NCI-H345 (cell line): ENCODE data around the gene IZUMO4.
"Not testable (repeated sequence)": the region's sequence is repeated elsewhere in the genome, so short reads cannot be mapped to it uniquely, and the experiment has no call there.

Experiments
- DNase-seq: peaks from one replicate; lab custom pipeline; 2025; lab: John Stamatoyannopoulos, UW

IZUMO4 gene

DNA sequence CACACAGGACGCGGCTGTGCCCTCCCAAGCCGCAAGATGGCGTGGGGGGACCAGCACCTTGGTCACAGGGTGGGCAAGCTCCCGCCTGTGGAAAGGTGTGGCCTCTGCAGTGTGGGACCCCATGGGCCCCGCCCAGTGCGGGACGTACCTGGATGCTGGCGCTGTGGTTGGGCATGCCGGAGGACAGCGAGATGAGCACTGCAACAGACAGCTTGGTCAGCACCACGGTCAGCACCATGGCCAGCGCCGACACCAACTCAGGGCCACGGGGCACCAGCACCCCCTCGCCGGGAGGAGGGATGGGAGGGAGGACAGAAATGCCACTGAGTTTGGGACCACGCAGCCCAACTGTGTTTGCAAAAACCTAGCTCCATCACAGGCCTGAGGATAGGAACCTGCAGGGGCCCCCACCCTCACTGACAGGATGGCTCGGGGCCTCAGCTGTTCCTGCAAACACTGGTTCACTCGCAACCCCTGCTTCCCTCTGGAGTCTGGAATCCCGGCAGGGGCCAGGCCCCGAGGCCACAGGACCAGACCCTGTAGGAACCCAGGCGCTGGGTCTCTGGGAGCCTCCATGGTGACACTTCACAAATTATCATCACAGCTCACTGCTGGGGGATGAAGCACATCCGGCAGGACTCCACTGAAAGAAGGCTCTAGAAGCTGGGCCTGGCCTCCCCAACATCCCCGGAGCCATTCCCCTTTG lies 27.1 kb downstream of the IZUMO4 start:
- no peak for DNase-seq

DNA sequence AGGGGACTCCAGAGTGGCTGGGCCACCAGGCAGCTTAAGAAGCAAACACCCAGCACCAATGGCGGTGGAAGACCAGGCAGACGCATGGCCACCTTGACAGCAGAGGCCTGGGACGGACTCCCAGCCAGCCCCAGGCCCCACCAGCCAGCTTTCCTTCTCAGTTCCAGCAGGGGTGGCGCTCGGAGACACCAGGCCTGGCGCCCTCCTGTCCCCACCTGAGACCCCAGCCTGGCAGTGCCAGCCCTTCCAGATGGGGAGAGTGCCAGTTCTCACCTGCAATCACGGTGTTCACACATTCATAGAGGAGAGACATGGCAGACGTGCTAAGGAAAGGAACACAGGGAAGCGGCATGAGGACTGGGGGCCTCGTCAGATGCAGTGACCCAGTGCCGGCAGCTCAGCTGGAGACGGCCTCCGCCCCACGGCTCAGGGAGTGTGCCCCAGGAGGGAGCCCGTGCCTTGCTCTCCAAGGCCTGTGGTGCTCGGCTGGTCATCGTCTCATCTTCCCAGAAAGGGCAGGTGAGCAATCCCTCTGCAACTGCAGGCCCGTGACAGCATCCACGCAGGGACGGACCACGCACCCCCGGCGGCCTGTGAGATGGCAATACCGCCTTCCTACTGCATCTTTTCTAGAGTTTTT lies 30.3 kb downstream of the IZUMO4 start:
- DNase-seq = no peak

DNA sequence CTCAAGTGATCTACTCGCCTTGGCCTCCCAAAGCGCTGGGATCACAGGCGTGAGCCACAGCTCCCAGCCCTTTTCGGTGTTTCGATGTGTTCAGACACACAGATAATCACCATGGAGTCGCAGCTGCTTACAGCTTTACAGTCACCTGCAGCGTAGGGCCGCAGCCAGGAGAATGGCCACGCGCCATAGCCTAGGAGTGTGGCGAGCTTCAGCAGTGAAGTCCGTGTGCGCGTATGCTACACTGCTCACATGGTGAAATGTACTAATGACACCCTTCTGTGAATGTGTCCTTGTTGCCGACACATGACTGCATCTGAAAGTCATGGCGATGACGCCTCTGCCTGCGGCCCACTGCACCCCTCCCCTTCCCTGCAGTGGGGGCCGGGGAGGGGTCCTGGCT lies 31.0 kb downstream of the IZUMO4 start:
- peak; percentile 24 for DNase-seq

DNA sequence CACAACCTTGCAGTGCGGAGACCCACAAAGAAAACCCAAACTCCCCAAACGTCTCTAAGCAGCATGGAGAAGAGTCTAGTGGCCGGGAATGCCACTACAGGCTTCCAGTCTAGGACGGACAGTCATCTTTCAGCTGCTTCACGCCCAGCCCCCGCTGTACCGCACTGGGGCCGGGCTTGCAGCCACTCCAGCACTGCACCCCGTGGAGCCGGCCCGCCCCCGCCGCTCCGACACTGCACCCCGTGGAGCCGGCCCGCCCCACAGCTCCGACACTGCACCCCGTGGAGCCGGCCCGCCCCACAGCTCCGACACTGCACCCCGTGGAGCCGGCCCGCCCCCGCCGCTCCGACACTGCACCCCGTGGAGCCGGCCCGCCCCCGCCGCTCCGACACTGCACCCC lies 31.5 kb downstream of the IZUMO4 start:
- DNase-seq = peak; percentile 70

DNA sequence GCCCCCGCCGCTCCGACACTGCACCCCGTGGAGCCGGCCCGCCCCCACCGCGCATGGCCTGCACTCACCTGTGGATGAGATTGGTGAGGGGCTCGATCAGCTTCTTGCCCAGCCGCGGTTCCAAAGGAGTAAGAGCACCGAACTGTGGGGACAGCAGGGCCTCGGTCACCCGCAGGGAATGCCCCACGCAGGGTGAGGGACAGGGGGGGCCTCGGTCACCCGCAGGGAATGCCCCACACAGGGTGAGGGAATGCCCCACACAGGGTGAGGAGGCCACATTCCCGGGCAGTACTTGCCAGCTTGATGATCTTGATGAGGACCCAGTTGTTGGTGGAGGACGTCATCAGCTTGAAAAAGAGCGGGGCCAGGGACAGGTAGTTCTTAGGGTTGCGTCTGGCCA lies 32.3 kb downstream of the IZUMO4 start:
- peak; percentile 12 for DNase-seq

DNA sequence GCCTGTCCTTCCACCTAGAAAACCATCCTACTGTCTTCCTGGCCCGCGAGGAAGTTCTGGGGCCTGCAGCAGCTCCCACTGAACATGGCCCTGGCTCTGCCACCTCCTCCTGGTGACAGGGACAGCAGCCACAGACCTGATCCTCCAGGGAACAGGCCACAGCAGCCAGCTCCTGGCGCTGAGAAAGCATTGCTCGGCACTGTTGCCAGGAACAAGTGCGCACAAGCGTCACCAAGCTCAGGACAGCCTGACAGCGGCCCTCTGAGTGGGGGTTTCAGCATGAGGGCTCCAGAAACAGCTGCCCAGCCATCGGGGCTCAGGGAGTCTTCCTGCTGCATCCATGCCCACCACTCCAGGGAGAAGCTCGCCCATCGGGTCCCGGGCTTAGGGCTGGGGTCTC lies 32.8 kb downstream of the IZUMO4 start:
- DNase-seq = no peak

DNA sequence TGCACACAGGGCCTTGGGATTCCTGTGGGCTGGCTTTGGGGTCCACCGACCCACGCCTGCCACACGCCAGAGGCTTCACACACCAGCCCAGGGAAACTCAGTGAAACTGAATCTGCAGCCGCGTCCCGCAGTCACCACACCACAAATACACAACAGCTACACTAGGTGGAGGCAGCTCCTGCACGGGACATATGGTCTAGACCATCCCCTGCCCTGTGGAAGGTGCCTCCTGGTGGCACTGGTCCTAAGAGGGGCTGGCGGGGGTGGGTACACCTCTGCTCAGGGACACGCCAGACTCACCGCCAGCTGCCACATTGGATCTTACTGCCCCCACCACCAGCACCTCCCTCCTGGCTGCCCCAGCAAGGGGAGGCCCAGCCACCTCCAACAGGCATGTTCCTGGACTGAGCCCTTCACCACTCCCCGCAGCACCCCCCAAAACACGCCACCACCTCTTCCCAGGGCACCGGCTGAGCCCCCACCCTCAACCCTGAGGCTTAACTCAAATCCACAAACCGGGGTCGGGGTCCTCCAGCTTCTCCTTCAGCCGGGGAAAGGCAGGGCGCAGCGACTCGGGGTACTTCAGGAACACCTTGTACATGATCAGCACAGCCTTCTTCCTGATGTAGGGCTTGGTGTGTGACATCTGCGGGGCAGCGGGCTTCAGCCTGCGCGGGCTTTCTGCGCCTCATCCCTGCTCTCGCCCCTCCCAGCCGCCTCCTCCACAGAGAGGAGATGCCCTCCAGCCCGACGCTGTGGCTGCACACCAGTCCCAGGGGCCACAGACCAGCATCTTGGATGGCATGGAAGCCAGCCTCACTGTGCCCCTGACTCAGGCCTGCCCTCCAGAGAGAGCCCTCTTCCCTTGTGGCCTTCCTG lies 33.4 kb downstream of the IZUMO4 start:
- no peak for DNase-seq

DNA sequence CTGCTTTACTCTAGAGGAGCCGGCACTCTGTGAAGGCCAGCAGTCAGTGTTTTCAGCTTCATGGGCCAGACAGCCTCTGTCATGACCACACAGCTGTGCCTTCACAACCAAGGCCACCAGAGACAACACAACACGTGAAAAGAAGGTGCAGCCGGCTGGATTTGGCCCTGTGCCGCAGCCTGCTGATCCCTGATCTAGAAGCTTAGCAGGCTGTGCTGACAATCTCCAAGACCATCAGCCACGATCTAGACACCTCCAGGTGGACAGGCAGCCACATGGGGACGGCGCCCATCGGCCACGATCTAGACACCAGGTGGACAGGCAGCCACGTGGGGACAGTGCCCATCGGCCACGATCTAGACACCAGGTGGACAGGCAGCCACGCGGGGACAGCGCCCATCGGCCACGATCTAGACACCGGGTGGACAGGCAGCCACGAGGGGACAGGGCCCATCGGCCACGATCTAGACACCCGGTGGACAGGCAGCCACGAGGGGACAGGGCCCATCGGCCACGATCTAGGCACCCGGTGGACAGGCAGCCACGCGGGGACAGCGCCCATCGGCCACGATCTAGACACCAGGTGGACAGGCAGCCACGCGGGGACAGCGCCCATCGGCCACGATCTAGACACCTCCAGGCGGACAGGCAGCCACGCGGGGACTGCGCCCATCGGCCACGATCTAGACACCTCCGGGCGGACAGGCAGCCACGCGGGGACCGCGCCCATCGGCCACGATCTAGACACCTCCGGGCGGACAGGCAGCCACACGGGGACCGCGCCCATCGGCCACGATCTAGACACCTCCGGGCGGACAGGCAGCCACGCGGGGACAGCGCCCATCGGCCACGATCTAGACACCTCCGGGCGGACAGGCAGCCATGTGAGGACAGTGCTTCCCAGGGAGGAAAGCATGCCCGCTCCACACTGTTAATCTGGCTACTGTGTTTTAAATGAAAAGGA lies 34.6 kb downstream of the IZUMO4 start:
- DNase-seq = not testable (repeated sequence)

DNA sequence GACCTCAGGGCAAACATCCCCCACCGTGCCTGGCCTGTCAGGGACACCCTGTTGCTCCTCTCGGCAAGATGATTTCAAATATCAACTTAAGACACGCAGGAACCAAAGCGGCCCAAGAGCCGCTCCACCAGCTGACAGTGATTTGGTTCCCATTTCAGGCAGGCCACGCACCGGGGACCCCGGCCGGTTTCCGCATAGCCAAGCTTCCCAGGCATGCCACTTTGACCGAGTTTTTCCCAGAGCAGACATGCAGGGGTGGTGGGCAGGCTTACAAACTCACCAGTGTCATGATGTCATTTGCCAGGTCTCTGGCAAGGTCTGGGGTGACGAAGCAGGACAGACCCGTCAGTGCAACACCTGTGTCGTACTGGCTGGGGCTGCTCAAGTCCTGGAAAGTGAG lies 35.5 kb downstream of the IZUMO4 start:
- no peak for DNase-seq

DNA sequence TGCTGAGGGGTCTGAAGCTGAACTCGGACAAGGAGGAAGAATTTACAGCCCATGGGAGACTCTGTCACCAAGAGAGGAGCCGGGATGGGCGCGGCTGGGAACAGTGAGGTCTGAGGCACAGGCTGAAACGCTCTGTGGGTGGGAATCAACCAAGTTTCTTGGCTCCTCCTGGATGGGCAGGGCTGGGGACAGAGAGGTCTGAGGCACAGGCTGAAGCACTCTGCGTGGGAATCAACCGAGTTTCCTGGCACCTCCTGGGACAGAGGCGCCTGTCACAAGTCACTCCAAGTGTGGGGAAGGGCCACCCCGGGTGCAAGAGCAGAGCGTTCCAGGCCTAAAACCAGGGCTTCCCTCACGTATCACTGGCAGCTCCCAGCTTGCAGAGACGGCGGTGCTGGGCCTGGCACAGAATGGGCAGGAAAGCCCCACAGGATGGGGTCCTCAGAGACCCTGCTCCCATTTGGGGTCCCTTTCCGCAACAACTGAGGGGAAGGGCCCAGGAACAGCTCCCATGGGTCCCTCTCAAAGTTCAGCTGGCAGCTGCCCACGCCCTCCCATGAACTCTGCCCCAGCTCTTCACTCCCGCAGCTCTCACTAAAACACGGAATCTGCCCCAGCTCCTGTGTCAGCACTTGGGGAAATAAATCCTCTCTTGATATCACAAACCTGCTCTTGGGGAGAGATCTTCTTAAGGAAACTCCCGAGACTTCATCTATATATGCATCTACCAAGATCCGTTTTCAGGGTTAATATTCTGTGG lies 36.2 kb downstream of the IZUMO4 start:
- no peak for DNase-seq

DNA sequence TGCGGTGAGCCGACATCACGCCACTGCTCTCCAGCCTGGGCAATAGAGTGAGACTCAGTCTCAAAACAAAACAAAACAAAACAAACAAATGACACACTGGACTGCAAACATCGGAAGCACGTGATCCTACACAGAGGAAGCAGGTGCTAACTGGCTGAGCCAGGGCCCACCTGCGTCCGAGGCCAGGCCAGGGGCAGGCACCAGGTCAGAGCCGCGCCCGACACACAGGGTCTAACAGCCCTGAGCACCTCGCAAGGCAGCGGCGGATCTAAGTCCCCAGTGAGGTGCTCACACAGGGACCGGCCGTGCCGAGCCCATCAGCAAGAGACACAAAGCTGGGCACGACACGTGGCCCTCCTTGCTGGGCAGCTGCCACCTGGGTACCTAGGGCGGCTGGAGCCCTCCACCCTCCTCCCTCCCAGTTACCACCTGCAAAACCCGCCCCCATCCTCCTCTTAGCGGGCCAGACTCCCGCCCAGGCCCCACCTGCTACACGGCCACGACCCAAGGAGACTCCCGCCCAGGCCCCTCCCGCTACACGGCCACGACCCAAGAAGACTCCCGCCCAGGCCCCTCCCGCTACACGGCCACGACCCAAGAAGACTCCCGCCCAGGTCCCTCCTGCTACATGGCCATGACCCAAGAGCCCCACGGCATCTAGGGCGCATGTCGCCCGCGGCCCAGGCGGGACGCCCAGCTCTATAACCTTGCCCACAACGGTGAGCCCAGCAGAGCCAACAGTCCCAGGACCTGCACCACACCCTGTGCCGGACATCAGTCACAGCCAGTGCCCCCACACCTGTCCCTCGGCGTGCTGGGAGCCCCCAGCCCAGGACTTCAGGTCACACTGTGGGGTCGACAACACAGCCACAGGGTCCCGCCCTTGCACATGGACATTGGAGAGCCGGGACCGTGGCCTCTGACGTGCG lies 39.0 kb downstream of the IZUMO4 start:
- no peak for DNase-seq

DNA sequence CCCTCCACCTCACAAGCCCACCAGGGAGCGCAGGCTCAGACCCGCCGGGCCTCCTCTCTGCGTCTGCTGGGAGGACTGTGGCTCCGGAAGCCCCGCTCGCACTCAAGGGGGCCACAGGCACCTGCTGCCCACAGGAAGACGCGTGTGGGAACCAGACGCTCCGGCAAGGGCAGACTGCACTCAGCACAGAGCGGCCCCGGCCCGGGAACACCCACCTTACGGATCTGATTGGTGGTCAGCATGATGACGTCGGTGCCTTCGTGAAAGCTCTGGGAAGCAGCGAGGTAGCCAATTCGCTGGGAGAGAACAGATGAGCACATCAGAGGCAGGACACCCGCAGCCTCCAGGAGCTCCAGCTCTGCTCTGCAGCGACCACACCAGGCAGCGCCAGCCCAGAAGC lies 40.1 kb downstream of the IZUMO4 start:
- no peak for DNase-seq

DNA sequence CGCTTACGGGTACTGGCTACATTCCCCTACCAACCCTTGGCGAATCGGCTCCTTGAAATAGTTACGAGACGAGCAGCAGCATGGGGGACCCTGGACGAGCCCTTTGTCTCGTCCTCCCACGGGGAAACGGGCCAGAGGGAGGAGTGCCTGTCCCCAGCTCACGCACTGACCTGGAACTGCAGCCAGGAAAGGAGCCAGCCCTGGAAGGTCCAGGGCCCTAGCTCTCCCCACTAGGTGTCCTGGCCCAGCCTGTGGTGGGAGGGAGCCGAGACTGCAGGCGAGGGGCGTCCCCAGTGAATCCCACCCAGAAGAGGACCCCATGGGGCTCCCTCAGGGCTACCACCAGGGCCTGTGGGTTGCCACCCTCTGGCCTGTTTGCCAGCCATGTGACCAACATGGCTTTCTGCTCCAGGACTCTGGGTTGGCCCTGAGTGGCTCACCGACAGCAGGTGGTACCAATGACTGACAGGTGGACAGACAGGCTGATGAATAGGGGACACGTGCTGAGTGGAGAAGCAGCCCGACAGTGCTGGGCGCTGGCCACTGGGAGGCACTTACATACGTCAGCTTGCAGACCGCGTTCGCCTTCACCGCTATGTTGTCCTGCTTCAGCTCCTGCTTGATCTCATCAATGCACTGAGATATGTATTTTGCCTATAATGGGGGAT lies 41.5 kb downstream of the IZUMO4 start:
- no peak for DNase-seq

DNA sequence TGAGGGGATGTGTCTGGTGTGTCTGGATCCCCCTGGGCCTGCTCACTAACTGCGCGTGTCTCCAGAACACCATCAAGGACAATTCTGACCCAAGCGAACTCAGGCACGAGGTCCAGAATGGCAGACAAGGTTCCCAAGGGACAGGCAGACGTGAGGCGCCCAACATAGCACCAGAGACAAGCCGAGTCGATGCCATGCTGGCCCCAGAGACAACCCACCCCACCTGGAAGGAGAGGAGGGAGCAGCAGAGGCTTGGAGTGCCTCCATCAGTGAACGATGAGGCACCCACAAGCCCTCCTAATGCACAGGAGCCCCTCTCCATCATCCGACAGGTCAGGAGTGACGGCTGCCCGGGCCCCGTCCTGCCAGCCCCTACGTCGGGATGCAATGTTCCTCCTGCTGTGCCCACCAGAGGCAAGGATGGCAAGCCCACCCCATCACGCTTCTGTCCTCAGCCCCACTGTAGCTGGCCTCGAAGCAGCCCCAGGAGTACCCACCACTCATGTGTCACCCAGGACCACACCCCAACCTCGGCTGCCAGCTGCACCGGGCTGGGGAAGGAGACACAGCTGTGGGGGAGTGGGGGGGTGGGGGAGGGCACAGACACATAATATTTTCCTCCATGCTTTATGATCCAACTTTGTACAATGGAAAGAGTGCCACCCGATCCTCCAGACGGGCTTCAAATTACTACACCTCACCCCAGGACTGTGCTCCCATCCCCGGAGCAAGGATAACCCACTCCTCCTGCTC lies 42.8 kb downstream of the IZUMO4 start:
- no peak for DNase-seq

DNA sequence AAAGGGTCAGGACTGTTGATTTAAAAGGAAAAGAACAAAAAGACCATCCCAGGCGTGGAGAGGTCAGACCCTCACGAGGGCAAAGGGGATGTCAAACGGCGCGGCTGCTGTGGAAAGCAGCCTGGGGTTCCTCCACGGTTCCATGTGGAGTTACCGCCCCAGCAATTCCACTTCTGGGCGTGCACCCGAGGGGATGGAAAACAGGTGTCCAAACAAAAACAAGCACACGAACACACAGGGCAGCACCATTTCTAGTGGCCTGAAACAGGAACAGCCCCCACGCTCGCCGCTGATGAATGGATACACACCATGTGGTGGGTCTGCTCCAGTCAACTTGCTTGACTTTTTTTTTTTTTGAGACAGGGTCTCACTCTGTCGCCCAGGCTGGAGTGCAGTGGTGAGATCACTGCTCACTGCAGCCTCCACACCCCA lies 43.4 kb downstream of the IZUMO4 start:
- no peak for DNase-seq

DNA sequence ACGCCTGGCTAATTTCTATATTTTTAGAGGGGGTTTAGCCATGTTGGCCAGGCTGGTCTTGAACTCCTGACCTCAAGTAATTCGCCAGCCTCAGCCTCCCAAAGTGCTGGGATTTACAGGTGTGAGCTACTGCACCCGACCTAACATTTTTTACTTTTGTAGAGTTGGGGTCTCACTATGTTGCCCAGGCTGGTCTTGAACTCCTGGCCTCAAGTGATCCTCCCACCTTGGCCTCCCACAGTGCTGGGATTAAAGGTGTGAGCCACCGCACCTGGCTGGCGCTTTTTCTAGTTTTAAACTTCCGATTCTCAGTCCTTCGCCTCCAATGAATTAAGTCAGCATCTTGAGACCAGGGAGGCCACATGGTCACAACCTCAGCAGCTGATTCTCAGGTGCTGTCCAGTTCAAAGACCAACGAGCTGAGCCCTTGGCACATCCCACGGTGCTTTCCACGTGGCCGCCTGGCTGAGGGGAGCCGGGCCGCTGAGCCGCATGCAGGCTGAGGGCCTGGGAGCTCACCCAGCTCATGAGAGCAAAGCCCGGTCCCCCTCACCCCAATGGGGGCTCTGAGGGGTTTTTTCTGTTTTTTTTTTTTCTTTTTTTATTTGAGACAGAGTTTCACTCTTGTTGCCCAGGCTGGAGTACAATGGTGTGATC lies 45.6 kb downstream of the IZUMO4 start:
- DNase-seq = no peak

DNA sequence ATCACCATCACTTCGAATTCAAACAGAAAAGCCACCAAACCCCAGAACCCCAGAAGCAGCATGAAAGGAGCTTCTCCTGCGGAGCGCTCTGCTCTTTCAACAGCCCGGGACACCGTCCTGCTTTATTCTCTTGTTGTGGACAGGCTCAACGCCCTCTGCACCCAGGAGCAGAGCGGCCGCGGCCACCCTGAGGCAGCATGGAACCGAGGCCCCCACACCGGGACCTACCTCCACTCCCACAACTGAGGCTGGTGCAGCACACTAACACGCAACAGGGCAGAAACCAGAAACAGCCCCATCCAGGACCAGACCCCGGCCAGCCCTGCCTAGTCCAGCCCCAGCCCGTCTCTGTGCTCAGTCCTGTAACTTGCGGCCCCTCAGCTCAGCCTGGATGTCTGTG lies 47.5 kb downstream of the IZUMO4 start:
- DNase-seq = no peak

DNA sequence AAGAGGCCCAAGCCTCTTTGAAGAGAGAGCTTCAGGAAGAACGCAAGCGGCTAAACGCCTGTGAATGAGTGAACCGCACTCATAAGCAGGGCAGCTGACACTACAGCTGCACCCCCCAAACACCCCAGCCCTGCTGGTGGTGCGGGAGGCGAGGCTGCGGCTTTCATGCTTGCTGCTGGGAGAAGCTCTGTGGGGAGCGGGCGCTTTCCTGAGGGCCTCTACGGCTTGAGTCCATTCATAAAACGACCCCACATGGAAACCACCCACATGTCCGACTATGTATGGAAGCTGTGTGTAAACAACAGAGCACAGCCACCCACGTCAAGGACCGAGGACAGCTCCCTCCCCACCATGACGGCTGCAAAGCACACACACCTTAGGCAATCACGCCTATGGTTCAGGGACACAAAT lies 49.1 kb downstream of the IZUMO4 start:
- no peak for DNase-seq
